GM21576 (cell line): Measurements from ENCODE around the gene ANAPC13.

Source experiments
- ATAC-seq: cut with Tn5 transposase; IDR thresholded peaks from one replicate; pipeline ENCODE4 v1.9.1; 2021; ENCODE audit warnings: mild to moderate bottlenecking, moderate library complexity; ENCODE audit not compliant: unreplicated experiment

Gene ANAPC13

GRCh38 chr3:134485718-134486576 is at the start of gene ANAPC13, which contains the start of gene CEP63:
TSS of gene ANAPC13 (minus strand) at chr3:134485985. CDS start at chr3:134482904, 3,081 bp downstream.
TSS of gene CEP63 (plus strand) at chr3:134486057. CDS start at chr3:134495321, 9,264 bp downstream.
- peak; percentile 80 for ATAC-seq

DNA sequence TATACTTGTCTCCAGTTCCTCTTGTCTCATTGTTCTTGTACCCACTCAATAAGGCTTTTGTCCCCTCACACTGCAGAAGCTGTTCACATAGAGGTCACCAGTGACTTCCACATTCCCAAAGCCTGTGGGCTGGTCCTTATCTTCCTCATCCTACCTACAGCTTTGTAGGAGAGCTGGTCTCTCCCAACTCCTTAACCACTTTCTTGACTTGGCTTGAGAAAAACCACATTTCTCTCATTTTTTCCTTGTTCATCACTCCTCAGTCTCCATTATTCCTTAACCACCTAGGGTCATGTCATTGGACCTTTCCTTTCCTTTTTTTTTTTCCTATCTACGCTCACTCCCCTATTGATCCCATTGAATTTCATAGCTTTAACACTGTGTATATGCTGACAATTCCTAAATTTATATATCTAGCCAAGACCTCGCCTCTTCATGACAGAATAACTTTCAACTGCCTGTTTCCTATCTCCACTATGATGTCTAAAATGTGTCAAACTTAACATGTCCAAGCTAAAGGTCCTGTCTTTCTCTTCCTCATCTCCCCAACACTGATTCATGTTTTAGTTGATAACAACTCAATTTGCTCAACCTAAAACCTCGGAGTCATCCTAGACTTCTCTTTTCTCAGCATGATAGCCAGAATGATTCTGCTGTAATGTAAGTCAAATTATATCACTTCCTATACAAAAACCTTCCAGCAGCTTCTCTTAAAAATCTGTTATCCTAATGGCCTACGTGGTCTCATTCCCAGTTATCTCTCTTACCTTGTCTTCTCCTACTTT is 49.6 kb upstream of the ANAPC13 start:
- ATAC-seq: no peak

DNA sequence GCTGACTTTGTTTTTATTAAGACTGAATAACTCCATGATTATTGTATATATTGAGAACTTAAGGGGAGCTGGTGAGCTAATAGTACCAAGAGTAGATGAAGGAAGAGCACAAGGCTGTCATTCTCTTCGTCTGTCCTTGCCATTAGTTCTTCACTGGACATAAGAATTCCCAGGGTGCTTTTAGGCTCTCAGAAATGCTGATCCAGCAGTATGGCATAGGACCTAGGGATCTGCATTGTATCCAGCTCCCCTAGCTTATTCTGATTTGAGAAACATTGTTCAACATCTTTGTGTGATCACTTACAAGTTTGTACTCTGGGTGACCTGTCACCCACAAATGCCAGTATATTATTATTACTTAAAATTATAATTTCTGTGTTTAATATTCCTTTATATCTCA is 47.7 kb upstream of the ANAPC13 start:
- ATAC-seq: no peak

DNA sequence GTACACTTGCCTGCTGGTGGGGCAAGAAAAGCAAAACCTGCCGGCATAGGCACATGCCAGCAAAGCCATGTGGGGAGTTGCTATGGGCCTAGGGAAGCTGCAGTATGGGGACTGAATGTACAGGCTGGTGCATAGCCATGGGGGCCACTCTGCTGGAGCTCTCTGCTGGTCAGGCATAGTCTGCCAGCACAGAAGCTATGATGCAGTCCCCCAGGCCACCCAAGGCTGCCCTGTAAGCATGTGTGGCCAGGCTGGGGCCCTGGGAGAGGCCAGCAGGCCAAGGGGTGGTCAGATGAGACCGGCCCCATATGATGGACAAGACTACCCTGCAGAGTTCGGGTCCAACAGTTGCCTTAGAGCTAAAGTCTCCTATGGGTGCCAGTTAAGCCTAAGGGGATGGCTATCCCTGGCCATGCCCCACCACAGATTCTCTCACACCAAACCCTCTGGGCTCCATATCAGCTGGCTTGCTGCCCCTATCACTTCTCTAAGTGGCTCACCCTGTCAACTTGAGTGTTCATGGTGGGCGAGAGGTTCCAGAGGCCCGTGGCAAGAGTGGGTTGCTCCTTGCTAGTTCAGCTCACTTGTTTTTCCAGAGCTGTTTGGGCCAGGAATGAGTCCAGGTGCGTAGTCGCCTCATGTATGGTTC is 41.9 kb upstream of the ANAPC13 start:
- ATAC-seq: no peak

- no peak for ATAC-seq
Observed at GRCh38 chr3:134527037-134527436, 41.3 kb upstream of the ANAPC13 start.

DNA sequence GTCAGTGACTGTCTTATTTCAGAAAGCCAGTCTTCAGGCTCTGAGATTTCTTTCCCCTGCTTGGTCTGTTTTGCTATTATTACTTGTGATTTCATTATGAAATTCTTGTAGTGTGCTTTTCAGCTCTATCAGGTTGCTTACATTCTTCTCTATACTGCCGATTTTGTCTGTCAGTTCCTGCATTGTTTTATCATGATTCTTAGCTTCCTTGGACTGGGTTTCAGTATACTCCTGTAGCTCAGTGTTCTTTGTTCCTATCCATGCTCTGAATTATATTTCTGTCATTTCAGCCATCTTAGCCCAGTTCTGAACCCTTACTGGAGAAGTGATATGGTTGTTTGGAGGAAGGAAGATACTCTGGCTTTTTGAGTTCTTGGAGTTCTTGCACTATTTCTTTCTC is 40.5 kb upstream of the ANAPC13 start:
- ATAC-seq: no peak

DNA sequence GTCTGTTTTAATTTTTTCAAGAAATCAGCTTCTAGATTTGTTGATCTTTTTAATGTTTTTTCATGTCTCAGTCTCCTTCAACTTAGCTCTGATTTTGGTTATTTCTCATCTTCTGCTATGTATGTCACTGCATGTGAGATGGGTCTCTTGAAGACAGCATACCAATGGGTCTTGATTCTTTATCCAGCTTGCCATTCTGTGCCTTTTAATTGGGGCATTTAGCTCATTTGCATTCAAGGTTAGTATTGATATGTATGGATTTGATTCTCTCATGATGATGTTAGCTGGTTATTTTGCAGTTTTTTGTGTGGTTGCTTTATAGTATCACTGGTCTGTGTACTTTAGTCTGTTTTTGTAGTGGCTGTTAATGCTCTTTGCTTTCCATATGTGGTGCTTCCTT is 39.5 kb upstream of the ANAPC13 start:
- no peak for ATAC-seq

DNA sequence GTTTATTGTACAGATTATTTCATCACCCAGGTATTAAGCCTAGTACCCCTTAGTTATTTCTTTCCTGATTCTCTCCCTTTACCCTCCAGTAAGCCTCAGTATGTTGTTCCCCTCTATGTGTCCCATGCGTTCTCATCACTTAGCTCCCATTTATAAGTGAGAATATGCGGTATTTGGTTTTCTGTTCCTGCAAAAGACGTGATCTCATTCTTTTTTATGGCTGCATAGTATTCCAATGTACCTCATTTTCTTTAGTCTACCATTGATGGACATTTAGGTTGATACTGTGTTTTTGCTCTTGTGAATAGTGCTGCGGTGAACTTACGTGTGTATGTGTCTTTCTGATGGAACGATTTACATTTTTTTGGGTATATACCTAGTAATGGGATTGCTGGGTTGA is 36.8 kb upstream of the ANAPC13 start:
- ATAC-seq: no peak

- no peak for ATAC-seq
Observed at GRCh38 chr3:134517791-134518190, 32.0 kb upstream of the ANAPC13 start.

GRCh38 chr3:134516905-134517304 is 31.1 kb upstream of the ANAPC13 start:
- ATAC-seq: no peak

DNA sequence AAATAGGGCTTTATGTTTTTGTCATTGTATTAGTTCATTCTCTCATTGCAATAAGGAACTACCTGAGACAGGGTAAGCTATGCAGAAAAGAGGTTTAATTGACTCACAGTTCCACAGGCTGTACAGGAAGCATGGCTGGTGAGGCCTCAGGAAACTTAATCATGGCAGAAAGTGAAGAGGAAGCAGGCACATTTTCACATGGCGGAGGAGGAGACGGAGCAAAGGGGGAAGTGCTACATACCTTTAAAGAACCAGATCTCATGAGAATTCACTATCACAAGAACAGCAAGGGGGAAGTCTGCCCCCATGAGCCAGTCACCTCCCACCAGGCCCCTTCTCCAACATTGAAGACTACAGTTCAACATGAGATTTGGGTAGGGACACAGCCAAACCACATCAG is 25.7 kb upstream of the ANAPC13 start:
- no peak for ATAC-seq

GRCh38 chr3:134505485-134505884 is 19.7 kb upstream of the ANAPC13 start:
- no peak for ATAC-seq

DNA sequence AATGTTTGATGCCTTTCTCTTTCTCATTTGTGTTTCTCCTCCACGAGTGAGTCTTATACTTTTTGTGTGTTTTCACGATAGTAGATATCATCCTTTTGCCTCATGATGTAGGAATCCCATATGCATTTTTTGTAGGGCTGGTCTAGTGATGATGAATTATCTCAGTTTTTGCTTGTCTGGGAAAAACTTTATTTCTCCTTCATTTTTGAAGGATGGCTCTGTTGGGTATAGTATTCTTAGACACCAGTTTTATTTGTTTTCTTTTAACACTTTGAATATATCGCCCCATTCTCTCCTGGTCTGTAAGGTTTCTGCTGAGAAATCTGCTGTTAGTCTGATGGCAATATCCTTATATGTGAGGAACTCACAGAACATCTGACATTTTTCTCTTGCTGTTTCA is 18.3 kb upstream of the ANAPC13 start:
- no peak for ATAC-seq

DNA sequence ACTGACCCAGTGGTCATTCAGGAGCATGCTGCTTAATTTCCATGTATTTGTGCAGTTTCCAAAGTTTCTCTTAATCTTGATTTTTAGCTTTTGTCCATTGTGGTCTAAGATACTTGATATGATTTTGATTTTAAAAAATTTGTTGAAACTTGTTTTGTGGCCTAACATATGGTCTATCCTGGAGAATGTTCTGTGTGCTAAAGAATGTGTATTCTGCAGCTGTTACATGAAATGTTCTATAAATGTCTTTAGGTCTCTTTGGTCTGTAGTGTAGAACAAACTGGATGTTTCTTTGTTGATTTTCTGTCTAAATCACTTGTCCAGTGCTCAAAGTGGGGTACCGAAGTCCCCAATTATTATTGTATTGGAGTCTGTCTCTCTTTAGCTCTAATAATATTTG is 17.5 kb upstream of the ANAPC13 start:
- ATAC-seq: no peak

GRCh38 chr3:134496471-134497071 is 10.8 kb upstream of the ANAPC13 start:
- ATAC-seq: no peak

DNA sequence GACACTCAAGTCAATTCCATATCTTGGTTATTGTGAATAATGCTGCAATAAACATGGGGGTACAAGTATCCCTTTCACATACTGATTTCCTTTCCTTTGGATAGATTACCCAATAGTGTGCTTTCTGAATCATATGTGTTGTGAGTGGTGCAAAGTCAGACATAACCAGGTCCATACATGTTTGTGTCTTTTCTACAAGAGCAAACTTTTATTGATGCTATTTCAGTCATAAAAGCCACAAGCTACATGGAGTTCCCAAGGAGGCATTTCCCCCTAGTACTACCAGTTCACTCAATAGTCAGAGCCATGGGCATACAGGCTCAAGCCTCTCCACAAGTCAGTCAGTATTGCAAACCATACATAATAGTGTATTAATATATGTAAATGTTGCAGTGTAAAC is 10.2 kb upstream of the ANAPC13 start:
- ATAC-seq: no peak

DNA sequence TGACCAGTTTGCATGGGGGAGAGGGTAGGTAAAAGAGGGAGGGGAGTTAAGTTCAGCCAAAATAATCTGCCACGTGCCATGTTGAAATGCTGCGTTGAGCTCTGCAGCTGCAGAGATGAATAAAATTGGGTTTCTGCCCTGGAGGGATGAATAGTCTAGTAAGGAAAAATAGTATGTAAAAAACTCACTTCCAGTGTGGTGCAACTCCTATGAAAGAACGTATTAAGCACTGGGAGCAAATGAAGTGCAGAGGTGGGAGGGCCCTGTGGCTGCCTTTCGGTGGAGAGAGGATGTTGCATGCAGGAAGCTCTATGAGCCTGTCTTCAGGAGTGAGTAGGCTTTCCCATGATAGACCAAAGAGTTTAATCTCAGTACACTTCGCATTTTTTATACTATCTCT is 8.7 kb upstream of the ANAPC13 start:
- ATAC-seq: no peak

DNA sequence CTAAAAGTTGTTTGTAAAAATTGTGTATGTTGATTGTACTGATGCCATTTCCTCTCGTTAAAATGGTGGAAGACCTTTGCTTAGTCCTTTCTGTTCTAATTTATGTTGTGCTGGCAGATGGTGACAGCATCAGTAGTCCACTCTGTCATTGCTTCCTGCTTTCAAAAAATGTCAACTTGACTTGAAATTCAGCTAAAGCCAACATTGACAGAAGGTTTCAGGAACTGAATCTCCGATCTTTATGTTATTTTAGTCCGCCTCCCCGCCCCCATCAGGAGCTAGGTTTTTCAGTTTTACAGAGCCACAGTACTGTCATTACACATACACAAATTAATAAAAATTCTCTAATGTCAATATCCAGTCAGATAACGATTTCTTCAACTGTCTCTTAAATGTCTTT is 1.6 kb upstream of the ANAPC13 start:
- ATAC-seq: no peak

GRCh38 chr3:134486577-134487041 is 824 bp upstream of the ANAPC13 start:
- no peak for ATAC-seq

- peak; percentile 8 for ATAC-seq
Observed at GRCh38 chr3:134485075-134485717, 589 bp downstream of the ANAPC13 start.
